A549 (cell line): ENCODE data around the gene GUCY1A2. TPM values are rescaled to one million over a fixed set of nuclear protein-coding genes. Genes with fewer than 3 reads are reported as not detected.

Experiments
- ATAC-seq, 2 experiments: fragments of 200-7000 bp in 1 of 2; fragments of >200 bp in 1 of 2; cut with Nextera tagmentation in 1 of 2; cut with Tn5 transposase in 1 of 2; 3 replicates each; pipeline versions ENCODE4 v1.8.0 to v1.9.1; 2018 to 2020; ENCODE audit warnings: mild to moderate bottlenecking in 1 of 2, moderate library complexity in 1 of 2
- CTCF ChIA-PET: fragments of 300-600 bp; sonication (Branson Sonifier 250); formaldehyde crosslinking; extraction: SDS; loops from one replicate; lab custom pipeline; 2021; ENCODE audit warnings: antibody characterized with exemption, inconsistent platforms; lab: Yijun Ruan, JAX
- POLR2A ChIA-PET: fragments of 350-600 bp; formaldehyde crosslinking; extraction: SDS; loops from one replicate; lab custom pipeline; 2021; ENCODE audit warnings: antibody characterized with exemption, inconsistent platforms; lab: Yijun Ruan, JAX
- DNase-seq, 2 experiments: peaks; one replicate each; pipeline versions ENCODE4 v3.0.0 to v3.0.0-alpha.2; 2011 to 2016; ENCODE audit warnings: low read depth in 1 of 2, low spot score in 1 of 2
- FAIRE-seq: peaks from 2 replicates; lab custom pipeline; 2011; peaks lifted over from hg19 to GRCh38; lab: Jason Lieb, UNC
- H3K27ac ChIP-seq, 2 experiments: fragments of >200 bp; sonication (Bioruptor Twin); formaldehyde crosslinking; 3 replicates each; pipeline ENCODE4 v1.5.1; 2016 to 2017
- H3K4me1 ChIP-seq: fragments of >200 bp; sonication (Bioruptor Twin); formaldehyde crosslinking; 3 replicates; pipeline ENCODE4 v1.6.1; 2016
- H3K4me2 ChIP-seq: fragments of >200 bp; sonication (Bioruptor Twin); formaldehyde crosslinking; 3 replicates; pipeline ENCODE4 v1.6.1; 2016
- H3K4me3 ChIP-seq: fragments of >200 bp; sonication (Bioruptor Twin); formaldehyde crosslinking; 3 replicates; pipeline ENCODE4 v1.5.1; 2016
- H3K9me3 ChIP-seq: fragments of >200 bp; sonication (Bioruptor Twin); formaldehyde crosslinking; 3 replicates; pipeline ENCODE4 v1.6.1; 2016
- BCL3 ChIP-seq: fragments of >200 bp; sonication (Bioruptor Twin); formaldehyde crosslinking; IDR thresholded peaks from 3 replicates; pipeline ENCODE4 v1.6.1; 2016
- CBX2 ChIP-seq: fragments of 200-600 bp; sonication (generic); IDR thresholded peaks from 2 replicates; pipeline ENCODE4 v1.6.1; 2016; ENCODE audit warnings: low read depth, mild to moderate bottlenecking, borderline replicate concordance
- ELK1 ChIP-seq: fragments of 150-350 bp; IDR thresholded peaks from 2 replicates; pipeline ENCODE4 v1.6.1; 2014; ENCODE audit warnings: low read depth, mild to moderate bottlenecking, low read length
- EP300 ChIP-seq, 2 experiments: fragments of >200 bp; sonication (Bioruptor Twin); formaldehyde crosslinking; IDR thresholded peaks; 2 replicates in 1 of 2; 3 replicates in 1 of 2; pipeline ENCODE4 v1.6.1; 2016 to 2017
- ESRRA ChIP-seq: fragments of 150-350 bp; IDR thresholded peaks from 2 replicates; pipeline ENCODE4 v1.6.1; 2014; ENCODE audit warnings: mild to moderate bottlenecking, low read length, borderline replicate concordance
- FOSL2 ChIP-seq, 2 experiments: fragments of 450-650 bp in 1 of 2; fragments of >200 bp in 1 of 2; sonication (Bioruptor Twin) in 1 of 2; formaldehyde crosslinking; IDR thresholded peaks; 2 replicates each; pipeline versions ENCODE4 v1.5.0 to v1.6.1; 2016 to 2020; ENCODE audit warnings: mild to moderate bottlenecking in 1 of 2, moderate library complexity in 1 of 2
- HEYL ChIP-seq: fragments of 250-450 bp; sonication (Bioruptor Pico); IDR thresholded peaks from 2 replicates; pipeline ENCODE4 v1.8.0; 2021; ENCODE audit warnings: mild to moderate bottlenecking, moderate library complexity
- HMGXB4 ChIP-seq: fragments of 250-450 bp; sonication (Bioruptor Pico); IDR thresholded peaks from 2 replicates; pipeline ENCODE4 v1.5.0; 2021; ENCODE audit warnings: mild to moderate bottlenecking, moderate library complexity, borderline replicate concordance
- HOXB5 ChIP-seq: fragments of 250-450 bp; sonication (Bioruptor Pico); IDR thresholded peaks from 2 replicates; pipeline ENCODE4 v1.5.0; 2020; ENCODE audit warnings: mild to moderate bottlenecking, moderate library complexity
- KDM1A ChIP-seq: fragments of 200-600 bp; sonication (generic); IDR thresholded peaks from 2 replicates; pipeline ENCODE4 v1.6.1; 2016; ENCODE audit warnings: low read depth, mild to moderate bottlenecking
- NFE2L2 ChIP-seq: fragments of 150-350 bp; conservative IDR thresholded peaks from 2 replicates; pipeline ENCODE4 v1.6.1; 2014; ENCODE audit warnings: low read length
- NR3C1 ChIP-seq: fragments of >200 bp; sonication (Bioruptor Twin); formaldehyde crosslinking; IDR thresholded peaks from 3 replicates; pipeline ENCODE4 v1.6.1; 2017
- POLR2AphosphoS2 ChIP-seq: conservative IDR thresholded peaks from 2 replicates; pipeline ENCODE4 v1.6.1; 2012; ENCODE audit warnings: low read length, improper control_type of control experiment, inconsistent platforms
- RARB ChIP-seq: fragments of 250-450 bp; sonication (Bioruptor Pico); IDR thresholded peaks from 2 replicates; pipeline ENCODE4 v1.8.0; 2021; ENCODE audit warnings: mild to moderate bottlenecking, moderate library complexity
- RFX5 ChIP-seq: fragments of 450-650 bp; IDR thresholded peaks from 2 replicates; pipeline ENCODE4 v1.7.1; 2014; ENCODE audit warnings: antibody characterized with exemption, mild to moderate bottlenecking, moderate library complexity
- SREBF2 ChIP-seq: fragments of 450-650 bp; IDR thresholded peaks from 2 replicates; pipeline ENCODE4 v1.6.1; 2014; ENCODE audit warnings: mild to moderate bottlenecking, moderate library complexity
- TFCP2L1 ChIP-seq: fragments of 250-450 bp; sonication (Bioruptor Pico); IDR thresholded peaks from 2 replicates; pipeline ENCODE4 v1.5.0; 2021; ENCODE audit warnings: mild to moderate bottlenecking
- TP53 ChIP-seq: fragments of 250-450 bp; sonication (Bioruptor Pico); IDR thresholded peaks from 2 replicates; pipeline ENCODE4 v1.5.0; 2021; ENCODE audit warnings: mild to moderate bottlenecking, moderate library complexity
- ZFP36 ChIP-seq: fragments of 450-650 bp; IDR thresholded peaks from 2 replicates; pipeline ENCODE4 v1.6.1; 2014; ENCODE audit warnings: borderline replicate concordance; ENCODE audit not compliant: partially characterized antibody
- ZSCAN20 ChIP-seq: fragments of 250-450 bp; sonication (Bioruptor Pico); IDR thresholded peaks from 2 replicates; pipeline ENCODE4 v1.8.0; 2022; ENCODE audit warnings: mild to moderate bottlenecking, moderate library complexity
- polyA plus RNA-seq, 4 experiments: library from polyadenylated mRNA; depleted of rRNA in 3 of 4; stranded (reverse); fragments of >200 nt; fragmentation: RNase III in 1 of 4; extraction: RNeasy Plus Mini Kit Qiagen cat#74134 plus additional on column Dnase treatment in 1 of 4; gene quantifications; 2 replicates in 3 of 4; 3 replicates in 1 of 4; pipeline ENCODE4 v1.2.3, GENCODE V29; 2011 to 2017
- TF ChIP-seq, protein P1 (sequence below): fragments of >200 bp; sonication (Bioruptor Twin); formaldehyde crosslinking; IDR thresholded peaks from 2 replicates; pipeline ENCODE4 v1.6.1; 2016
- TF ChIP-seq, protein P2 (sequence below): IDR thresholded peaks from 2 replicates; pipeline ENCODE4 v1.6.1; 2012

Gene GUCY1A2
- polyA plus RNA-seq, 2 of the 4 experiments (the other 2 are of a cell fraction), result 0.12 to 0.16 TPM

DNA sequence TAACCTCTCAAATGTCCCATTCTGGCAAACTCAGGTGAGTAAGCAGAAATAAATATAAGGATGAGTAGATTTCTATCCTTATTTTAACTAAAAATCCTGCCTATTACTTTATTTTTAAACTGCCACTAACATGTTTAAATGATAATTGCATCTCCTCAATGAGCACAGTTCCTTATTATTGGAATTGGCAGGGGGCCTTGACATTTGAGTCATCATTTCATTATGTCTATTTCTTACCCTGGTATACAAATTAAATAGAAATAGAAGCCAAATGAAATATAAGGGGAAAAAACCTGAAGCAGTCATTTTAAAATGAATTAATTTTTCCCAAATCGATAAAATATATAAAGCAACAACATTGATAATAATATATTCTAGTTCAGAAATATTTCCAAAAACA lies 81.2 kb downstream of the GUCY1A2 start (continued):
- TF ChIP-seq POLR2AphosphoS2 (no peak), ZSCAN20 (CRISPR knock-in tag) (no peak), ZFP36 (no peak), HEYL (CRISPR knock-in tag) (no peak), CBX2 (no peak)

GRCh38 chr11:106925245-106925644 lies 93.0 kb downstream of the GUCY1A2 start:
- ATAC-seq, result no peak

DNA sequence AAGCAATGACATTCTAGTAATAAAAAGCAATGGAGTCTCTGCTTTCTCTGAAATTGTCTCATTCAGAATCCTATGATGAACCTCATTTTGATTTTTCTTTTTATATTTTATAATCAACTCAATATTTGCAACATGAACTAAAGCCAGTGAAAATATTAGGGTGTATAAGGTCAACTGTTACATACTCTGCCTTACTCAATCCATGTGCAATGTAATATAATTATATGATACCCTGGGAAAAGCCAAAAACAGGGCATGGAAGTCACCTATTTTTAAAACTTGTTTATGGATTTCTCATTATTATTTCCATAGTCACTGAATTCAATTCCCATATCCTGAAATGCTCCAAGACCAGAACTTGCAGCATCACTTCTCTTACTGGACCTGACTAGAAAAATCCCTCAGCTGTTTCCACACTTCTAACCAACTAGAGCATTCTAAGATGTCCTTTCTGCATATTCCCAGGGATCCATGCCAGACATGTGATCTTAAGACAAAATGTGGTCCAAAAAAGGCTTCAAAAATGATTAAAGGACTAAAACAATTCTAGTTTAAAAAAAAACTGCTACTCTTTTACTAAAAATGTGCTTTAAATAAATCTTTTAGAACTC lies 97.3 kb downstream of the GUCY1A2 start:
- ChIA-PET POLR2A (no interaction called here), CTCF (no interaction called here)
- FAIRE-seq, result no peak
- ATAC-seq, result no peak
- no peak overlapping the region for H3K4me2 ChIP-seq
- H3K4me1 ChIP-seq, result no peaks in the 10 kb centered on the region
- H3K4me3 ChIP-seq, result no peak overlapping the region
- no peak for DNase-seq
- no peaks in the 10 kb centered on the region for H3K9me3 ChIP-seq
- no peak overlapping the region for H3K27ac ChIP-seq
- TF ChIP-seq HOXB5 (CRISPR knock-in tag) (no peak), KDM1A (no peak), EP300 (IDR thresholded peaks at IDR 0.05) (no peak), ZSCAN20 (CRISPR knock-in tag) (no peak), ESRRA (no peak), SREBF2 (no peak)
- TF ChIP-seq, protein P1, sequence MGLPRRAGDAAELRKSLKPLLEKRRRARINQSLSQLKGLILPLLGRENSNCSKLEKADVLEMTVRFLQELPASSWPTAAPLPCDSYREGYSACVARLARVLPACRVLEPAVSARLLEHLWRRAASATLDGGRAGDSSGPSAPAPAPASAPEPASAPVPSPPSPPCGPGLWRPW, result no peak

More at GRCh38 chr11:106925245-106925644, 93.0 kb downstream of the GUCY1A2 start:
- DNase-seq (no peak), FAIRE-seq (no peak)
- POLR2A ChIA-PET, result no interaction called here
- Histone ChIP-seq H3K4me2 (no peak overlapping the region), H3K4me1 (no peaks in the 10 kb centered on the region), H3K4me3 (no peak overlapping the region), H3K9me3 (no peaks in the 10 kb centered on the region), H3K27ac (no peak overlapping the region)
- TF ChIP-seq SREBF2 (no peak), NFE2L2 (no peak), BCL3 (no peak), CBX2 (no peak), TFCP2L1 (no peak), FOSL2 (IDR thresholded peaks at IDR 0.05) (no peak), FOSL2 (CRISPR knock-in tag; IDR thresholded peaks at IDR 0.05) (no peak), RARB (CRISPR knock-in tag) (no peak), ZSCAN20 (CRISPR knock-in tag) (no peak), POLR2AphosphoS2 (no peak), ELK1 (no peak), RFX5 (no peak), TP53 (no peak), NR3C1 (no peak), HMGXB4 (CRISPR knock-in tag) (no peak)
- TF ChIP-seq, protein P2, sequence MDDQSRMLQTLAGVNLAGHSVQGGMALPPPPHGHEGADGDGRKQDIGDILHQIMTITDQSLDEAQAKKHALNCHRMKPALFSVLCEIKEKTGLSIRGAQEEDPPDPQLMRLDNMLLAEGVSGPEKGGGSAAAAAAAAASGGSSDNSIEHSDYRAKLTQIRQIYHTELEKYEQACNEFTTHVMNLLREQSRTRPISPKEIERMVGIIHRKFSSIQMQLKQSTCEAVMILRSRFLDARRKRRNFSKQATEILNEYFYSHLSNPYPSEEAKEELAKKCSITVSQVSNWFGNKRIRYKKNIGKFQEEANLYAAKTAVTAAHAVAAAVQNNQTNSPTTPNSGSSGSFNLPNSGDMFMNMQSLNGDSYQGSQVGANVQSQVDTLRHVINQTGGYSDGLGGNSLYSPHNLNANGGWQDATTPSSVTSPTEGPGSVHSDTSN, result no peak
- CTCF ChIA-PET, result no interaction called here
